ENCODE measurements around the gene LMF1.

DNA sequence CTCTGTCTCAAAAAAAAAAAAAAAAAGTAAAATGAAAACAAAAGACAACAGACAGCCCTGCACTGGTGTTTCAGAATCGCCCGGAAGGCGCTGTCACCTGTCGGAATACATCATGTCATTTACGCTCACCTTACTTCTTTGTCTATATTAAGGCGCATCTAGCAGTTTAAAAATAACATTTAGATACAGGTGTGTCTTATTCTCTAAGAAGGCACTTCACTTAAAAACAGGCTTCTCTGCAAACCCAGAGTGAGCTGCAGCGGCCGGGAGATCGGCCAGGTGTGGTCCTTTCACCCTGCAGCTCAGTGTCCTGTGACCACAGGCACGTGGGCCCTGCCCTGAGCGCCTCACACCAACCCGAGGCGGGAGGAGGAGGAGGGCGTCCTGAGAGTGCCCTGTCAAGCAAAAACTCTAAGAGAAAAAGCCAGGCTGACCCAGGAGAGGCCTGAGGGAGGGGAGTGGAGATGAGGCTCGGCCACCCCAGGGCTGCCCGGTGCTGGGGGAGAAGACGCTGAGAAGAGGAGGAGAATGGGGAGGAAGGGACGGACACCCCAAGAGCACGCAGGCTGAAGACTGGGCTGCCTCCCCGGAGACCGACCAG lies 3.3 kb upstream of the LMF1 start:
- no peak for TF ChIP-seq POLR2A (IDR thresholded peaks at IDR 0.05)
- TF ChIP-seq, protein P1, sequence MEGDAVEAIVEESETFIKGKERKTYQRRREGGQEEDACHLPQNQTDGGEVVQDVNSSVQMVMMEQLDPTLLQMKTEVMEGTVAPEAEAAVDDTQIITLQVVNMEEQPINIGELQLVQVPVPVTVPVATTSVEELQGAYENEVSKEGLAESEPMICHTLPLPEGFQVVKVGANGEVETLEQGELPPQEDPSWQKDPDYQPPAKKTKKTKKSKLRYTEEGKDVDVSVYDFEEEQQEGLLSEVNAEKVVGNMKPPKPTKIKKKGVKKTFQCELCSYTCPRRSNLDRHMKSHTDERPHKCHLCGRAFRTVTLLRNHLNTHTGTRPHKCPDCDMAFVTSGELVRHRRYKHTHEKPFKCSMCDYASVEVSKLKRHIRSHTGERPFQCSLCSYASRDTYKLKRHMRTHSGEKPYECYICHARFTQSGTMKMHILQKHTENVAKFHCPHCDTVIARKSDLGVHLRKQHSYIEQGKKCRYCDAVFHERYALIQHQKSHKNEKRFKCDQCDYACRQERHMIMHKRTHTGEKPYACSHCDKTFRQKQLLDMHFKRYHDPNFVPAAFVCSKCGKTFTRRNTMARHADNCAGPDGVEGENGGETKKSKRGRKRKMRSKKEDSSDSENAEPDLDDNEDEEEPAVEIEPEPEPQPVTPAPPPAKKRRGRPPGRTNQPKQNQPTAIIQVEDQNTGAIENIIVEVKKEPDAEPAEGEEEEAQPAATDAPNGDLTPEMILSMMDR (IDR thresholded peaks at IDR 0.05), result no peak
